ENCODE measurements around the gene RAB11B. TPM values are rescaled to one million over a fixed set of nuclear protein-coding genes. Genes with fewer than 3 reads are reported as not detected.

Gene RAB11B
- total and polyA plus RNA-seq, 2 of the 13 experiments (the other 11 are each of a cell fraction or from before 2014, with no cell fraction given) = 6.0 to 28.4 TPM

DNA sequence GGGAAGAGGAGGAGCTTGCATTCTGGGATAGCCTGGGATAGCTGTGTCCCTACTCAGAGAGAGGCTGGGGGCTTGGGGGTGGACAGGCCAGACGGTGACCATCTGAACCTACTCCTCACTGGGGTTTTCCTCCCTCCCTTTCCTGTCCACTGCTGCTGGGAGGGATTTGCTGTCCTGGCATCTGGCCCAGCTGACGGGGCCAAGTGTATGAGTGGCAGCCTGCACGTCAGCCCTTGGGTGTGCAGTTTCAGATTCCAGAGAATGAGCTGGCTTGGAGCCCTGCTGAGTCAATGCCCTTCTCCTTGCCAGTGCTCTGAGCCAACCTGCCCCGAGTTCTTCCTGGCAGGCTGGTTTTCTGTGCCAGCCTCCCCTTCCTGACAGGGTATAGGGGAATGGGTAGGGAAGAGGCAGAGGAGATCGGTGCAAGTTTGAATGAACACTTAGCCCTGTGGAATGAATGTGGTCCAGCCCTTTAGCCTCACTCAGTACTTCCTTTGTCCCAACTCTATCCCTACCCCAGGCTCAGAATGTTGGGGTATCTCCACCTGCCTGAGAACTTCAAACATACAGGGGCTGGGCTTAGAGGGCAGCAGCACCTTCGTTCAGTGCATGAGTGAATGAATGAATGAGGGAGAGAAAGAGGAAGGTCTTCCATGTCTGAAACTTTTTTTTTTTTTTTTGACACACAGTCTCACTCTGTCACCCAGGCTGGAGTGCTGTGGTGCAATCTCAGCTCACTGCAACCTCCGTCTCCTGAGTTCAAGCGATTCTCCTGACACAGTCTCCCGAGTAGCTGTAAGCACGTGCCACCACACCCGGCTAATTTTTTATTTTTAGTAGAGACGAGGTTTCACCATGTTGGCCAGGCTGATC lies 28.0 kb upstream of the RAB11B start (continued):
- TF ChIP-seq, protein P1, sequence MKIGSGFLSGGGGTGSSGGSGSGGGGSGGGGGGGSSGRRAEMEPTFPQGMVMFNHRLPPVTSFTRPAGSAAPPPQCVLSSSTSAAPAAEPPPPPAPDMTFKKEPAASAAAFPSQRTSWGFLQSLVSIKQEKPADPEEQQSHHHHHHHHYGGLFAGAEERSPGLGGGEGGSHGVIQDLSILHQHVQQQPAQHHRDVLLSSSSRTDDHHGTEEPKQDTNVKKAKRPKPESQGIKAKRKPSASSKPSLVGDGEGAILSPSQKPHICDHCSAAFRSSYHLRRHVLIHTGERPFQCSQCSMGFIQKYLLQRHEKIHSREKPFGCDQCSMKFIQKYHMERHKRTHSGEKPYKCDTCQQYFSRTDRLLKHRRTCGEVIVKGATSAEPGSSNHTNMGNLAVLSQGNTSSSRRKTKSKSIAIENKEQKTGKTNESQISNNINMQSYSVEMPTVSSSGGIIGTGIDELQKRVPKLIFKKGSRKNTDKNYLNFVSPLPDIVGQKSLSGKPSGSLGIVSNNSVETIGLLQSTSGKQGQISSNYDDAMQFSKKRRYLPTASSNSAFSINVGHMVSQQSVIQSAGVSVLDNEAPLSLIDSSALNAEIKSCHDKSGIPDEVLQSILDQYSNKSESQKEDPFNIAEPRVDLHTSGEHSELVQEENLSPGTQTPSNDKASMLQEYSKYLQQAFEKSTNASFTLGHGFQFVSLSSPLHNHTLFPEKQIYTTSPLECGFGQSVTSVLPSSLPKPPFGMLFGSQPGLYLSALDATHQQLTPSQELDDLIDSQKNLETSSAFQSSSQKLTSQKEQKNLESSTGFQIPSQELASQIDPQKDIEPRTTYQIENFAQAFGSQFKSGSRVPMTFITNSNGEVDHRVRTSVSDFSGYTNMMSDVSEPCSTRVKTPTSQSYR (CRISPR knock-in tag; IDR thresholded peaks at IDR 0.05; ENCODE audit: borderline replicate concordance) = no peak
- TF ChIP-seq ZNF670 (CRISPR knock-in tag; IDR thresholded peaks at IDR 0.05; ENCODE audit: borderline replicate concordance) (no peak), ZNF883 (CRISPR knock-in tag; IDR thresholded peaks at IDR 0.05; ENCODE audit: not compliant biosample characterization) (no peak), SNRNP70 (IDR thresholded peaks at IDR 0.05; ENCODE audit: low read depth, low read length) (no peak), ZNF367 (CRISPR knock-in tag; IDR thresholded peaks at IDR 0.05; ENCODE audit: borderline replicate concordance) (no peak), U2AF2 (IDR thresholded peaks at IDR 0.05; ENCODE audit: low read depth, low read length) (no peak), RORA (CRISPR knock-in tag; IDR thresholded peaks at IDR 0.05) (no peak), TBP (CRISPR knock-in tag; IDR thresholded peaks at IDR 0.05) (no peak), JARID2 (CRISPR knock-in tag; IDR thresholded peaks at IDR 0.05; ENCODE audit: insufficient replicate concordance) (no peak), ZNF878 (CRISPR knock-in tag; IDR thresholded peaks at IDR 0.05) (no peak), GABPA (IDR thresholded peaks at IDR 0.05; ENCODE audit: low read depth, low read length) (no peak), GABPA (CRISPR knock-in tag; IDR thresholded peaks at IDR 0.05; ENCODE audit: low read depth) (no peak), SRSF1 (optimal IDR thresholded peaks at IDR 0.05; ENCODE audit: low read depth, low read length) (no peak), ZNF350 (CRISPR knock-in tag; IDR thresholded peaks at IDR 0.05; ENCODE audit: borderline replicate concordance, low read depth) (peak; percentile 27; the same call in 1 of the 2 replicates), RFXANK (CRISPR knock-in tag; IDR thresholded peaks at IDR 0.05) (no peak), CHD4 (IDR thresholded peaks at IDR 0.05; ENCODE audit: borderline replicate concordance, low read length) (no peak), ZNF224 (CRISPR knock-in tag; IDR thresholded peaks at IDR 0.05) (no peak), SMAD1 (CRISPR knock-in tag; IDR thresholded peaks at IDR 0.05; ENCODE audit: borderline replicate concordance, low read depth) (no peak), JUN (CRISPR knock-in tag; IDR thresholded peaks at IDR 0.05) (no peak), U2AF1 (optimal IDR thresholded peaks at IDR 0.05; ENCODE audit: low read depth, low read length) (peak; percentile 35)
- TF ChIP-seq, protein P2, sequence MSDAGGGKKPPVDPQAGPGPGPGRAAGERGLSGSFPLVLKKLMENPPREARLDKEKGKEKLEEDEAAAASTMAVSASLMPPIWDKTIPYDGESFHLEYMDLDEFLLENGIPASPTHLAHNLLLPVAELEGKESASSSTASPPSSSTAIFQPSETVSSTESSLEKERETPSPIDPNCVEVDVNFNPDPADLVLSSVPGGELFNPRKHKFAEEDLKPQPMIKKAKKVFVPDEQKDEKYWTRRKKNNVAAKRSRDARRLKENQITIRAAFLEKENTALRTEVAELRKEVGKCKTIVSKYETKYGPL (CRISPR knock-in tag; IDR thresholded peaks at IDR 0.05) = no peak
- TF ChIP-seq, protein P3, sequence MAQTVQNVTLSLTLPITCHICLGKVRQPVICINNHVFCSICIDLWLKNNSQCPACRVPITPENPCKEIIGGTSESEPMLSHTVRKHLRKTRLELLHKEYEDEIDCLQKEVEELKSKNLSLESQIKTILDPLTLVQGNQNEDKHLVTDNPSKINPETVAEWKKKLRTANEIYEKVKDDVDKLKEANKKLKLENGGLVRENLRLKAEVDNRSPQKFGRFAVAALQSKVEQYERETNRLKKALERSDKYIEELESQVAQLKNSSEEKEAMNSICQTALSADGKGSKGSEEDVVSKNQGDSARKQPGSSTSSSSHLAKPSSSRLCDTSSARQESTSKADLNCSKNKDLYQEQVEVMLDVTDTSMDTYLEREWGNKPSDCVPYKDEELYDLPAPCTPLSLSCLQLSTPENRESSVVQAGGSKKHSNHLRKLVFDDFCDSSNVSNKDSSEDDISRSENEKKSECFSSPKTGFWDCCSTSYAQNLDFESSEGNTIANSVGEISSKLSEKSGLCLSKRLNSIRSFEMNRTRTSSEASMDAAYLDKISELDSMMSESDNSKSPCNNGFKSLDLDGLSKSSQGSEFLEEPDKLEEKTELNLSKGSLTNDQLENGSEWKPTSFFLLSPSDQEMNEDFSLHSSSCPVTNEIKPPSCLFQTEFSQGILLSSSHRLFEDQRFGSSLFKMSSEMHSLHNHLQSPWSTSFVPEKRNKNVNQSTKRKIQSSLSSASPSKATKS (CRISPR knock-in tag; IDR thresholded peaks at IDR 0.05) = no peak
- TF ChIP-seq, protein P4, sequence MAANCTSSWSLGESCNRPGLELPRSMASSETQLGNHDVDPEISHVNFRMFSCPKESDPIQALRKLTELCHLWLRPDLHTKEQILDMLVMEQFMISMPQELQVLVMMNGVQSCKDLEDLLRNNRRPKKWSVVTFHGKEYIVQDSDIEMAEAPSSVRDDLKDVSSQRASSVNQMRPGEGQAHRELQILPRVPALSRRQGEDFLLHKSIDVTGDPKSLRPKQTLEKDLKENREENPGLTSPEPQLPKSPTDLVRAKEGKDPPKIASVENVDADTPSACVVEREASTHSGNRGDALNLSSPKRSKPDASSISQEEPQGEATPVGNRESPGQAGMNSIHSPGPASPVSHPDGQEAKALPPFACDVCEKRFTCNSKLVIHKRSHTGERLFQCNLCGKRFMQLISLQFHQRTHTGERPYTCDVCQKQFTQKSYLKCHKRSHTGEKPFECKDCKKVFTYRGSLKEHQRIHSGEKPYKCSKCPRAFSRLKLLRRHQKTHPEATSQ (CRISPR knock-in tag; IDR thresholded peaks at IDR 0.05; ENCODE audit: borderline replicate concordance) = no peak
